GM19035 (cell line): ENCODE measurements around the gene OBSCN.

Source experiments
- ATAC-seq: cut with Tn5 transposase; IDR thresholded peaks from one replicate; pipeline ENCODE4 v1.9.1; 2021; ENCODE audit not compliant: unreplicated experiment

Gene OBSCN

GRCh38 chr1:228408869-228409805 lies 201.3 kb downstream of the OBSCN start:
- no peak for ATAC-seq

GRCh38 chr1:228410015-228410414 lies 202.2 kb downstream of the OBSCN start:
- ATAC-seq, result no peak

- no peak for ATAC-seq
These were observed 202.8 kb downstream of the OBSCN start for GRCh38 chr1:228410671-228411070.

- ATAC-seq, result no peak
These were observed 203.3 kb downstream of the OBSCN start for GRCh38 chr1:228411121-228411520.

- ATAC-seq, result no peak
These were observed 203.9 kb downstream of the OBSCN start for GRCh38 chr1:228411548-228412430.

GRCh38 chr1:228413241-228414010 lies 205.6 kb downstream of the OBSCN start:
- no peak for ATAC-seq

DNA sequence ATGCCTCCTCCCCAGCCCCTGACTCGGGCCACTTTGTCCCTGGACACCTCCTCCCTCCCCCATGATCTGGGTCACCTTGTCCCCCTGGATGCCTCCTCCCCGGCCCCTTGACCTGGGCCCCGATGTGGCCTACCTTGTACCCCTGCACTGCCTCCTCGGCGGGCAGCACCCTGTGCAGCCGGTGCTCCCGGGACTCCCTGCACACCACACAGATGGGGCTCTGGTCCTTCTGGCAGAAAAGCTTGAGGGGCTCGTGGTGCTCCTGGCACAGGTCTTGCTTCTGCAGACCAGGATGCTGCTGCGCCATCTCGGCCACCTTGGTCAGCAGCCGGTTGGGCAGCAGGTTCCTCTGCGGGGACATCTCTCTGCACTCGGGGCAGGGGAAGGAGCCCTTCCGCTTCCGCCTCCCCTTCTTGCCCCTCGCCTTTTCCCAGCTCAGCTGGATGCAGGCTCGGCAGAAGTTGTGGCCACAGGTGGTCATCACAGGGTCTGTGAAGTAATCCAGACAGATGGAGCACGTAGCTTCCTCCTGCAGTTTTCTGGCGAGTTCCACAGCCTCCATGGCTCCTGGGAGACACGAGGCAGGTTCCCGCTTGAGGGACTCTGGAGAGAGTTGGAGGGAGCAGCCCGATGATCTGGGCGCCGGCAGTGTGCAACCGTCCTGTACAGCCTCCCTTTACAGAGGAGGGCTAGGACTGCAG lies 206.8 kb downstream of the OBSCN start:
- no peak for ATAC-seq

- ATAC-seq, result no peak
These were observed 207.4 kb downstream of the OBSCN start for GRCh38 chr1:228415221-228415620.

DNA sequence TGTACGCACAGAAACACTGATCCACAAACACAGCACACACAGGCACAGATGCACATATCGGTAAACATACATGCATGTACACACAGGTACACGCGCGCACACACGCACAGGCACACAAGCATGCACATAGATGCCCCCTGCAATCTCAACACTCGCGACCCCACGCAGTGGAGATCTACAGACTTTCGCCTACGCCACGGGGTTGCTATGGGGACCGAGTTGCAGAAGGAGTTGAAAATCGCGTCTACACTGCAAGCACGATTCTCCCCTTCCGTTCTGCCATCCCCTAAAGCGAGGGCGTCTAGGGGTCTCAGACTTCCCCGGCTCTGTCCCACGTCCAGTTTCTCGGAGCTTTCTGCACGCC lies 208.0 kb downstream of the OBSCN start:
- ATAC-seq, result no peak

GRCh38 chr1:228416217-228416933 lies 208.5 kb downstream of the OBSCN start, which contains the start of gene TRIM17:
Gene TRIM17 (minus strand): TSS chr1:228416861. CDS start chr1:228415072, 1,789 bp downstream.
- ATAC-seq, result no peak

DNA sequence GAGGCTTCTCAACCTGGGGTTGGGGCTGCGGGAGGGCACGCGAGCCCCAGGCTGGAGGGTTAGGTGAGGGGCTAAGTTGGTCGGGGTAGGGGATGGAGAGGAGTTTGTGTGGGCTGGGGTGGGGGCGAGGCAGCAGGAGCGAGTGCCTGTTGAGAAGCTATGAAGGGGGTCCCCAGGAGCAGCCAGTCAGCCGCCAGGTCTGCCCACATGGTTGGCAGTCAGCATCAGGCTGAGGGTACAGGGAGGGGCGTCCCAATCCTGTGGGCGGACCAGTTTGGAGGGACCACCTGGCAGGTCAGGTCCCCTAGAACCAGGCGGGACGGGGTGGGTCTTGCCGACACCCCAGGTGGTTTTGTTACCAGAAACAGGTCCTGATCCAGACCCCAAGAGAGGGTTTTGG lies 209.2 kb downstream of the OBSCN start:
- ATAC-seq, result no peak

- no peak for ATAC-seq
These were observed 209.8 kb downstream of the OBSCN start for GRCh38 chr1:228417483-228418203.

GRCh38 chr1:228420968-228421826 lies 213.4 kb downstream of the OBSCN start:
- no peak for ATAC-seq

- ATAC-seq, result no peak
These were observed 215.7 kb downstream of the OBSCN start for GRCh38 chr1:228423404-228424053.

DNA sequence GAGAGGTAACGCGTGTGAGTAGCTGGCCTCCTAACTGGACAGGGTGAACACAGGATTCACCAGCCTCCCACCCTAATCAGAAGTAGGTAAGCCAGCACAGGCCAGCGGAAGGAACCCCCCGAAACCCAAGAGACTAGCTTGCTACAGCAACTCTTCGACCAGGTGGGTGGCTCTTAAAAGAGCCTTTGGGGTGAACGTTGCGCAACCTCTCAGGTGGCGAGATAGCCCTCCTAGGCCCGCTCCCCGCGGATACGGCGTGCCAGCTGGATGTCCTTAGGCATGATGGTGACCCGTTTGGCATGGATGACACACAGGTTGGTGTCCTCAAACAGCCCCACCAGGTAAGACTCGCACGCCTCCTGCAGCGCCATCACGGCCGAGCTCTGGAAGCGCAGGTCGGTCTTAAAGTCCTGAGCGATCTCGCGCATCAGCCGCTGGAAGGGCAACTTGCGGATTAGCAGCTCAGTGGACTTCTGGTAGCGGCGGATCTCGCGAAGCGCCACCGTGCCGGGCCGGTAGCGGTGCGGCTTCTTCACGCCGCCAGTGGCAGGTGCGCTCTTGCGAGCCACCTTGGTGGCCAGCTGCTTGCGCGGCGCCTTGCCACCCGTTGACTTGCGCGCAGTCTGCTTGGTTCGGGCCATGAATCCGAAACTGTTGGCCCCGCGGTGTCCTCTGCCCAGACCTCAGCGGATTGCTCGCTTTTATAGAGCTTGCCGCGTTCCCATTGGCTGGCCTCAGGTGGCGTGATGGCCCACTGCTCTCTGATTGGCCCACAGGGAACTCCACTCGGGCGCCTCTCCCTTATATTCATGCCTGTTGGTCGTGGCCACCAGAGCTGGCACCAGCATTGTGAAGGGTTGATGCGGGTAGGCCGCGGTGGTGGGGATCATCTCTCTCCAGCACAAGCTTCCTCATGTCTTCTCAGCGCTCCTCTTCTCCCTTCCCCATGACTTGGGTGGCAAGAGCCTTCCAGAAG lies 217.1 kb downstream of the OBSCN start:
- ATAC-seq, result no peak

- no peak for ATAC-seq
These were observed 218.8 kb downstream of the OBSCN start for GRCh38 chr1:228426518-228427175.
